Panc1 (cell line): Measurements from ENCODE around the gene FCAMR. TPM values are rescaled to one million over a fixed set of nuclear protein-coding genes. Genes with fewer than 3 reads are reported as not detected.

Source experiments
- ATAC-seq: fragments of 200-7000 bp; cut with Tn5 transposase; 2 replicates; pipeline ENCODE4 v1.9.1; 2020; ENCODE audit warnings: mild to moderate bottlenecking, moderate library complexity
- BruUV-seq: library from RNA; stranded (reverse); fragments of 400-500 nt; replicated peaks from 2 replicates; lab custom pipeline; 2021; lab: Mats Ljungman, UMichigan
- CTCF ChIA-PET: fragments of 300-600 bp; sonication (Branson Sonifier 250); formaldehyde crosslinking; loops from one replicate; lab custom pipeline; 2022; ENCODE audit warnings: antibody characterized with exemption; lab: Charles Lee
- POLR2A ChIA-PET: fragments of 300-600 bp; sonication (Branson Sonifier 250); formaldehyde crosslinking; loops from one replicate; lab custom pipeline; 2022; ENCODE audit warnings: antibody characterized with exemption; lab: Charles Lee
- DNase-seq: peaks from one replicate; pipeline ENCODE4 v3.0.0-alpha.2; 2010; ENCODE audit warnings: low read depth, low spot score
- H3K27ac ChIP-seq: 2 replicates; pipeline ENCODE4 v1.5.1; 2011; ENCODE audit warnings: mild to moderate bottlenecking, low read length, inconsistent platforms
- H3K27me3 ChIP-seq: fragments of 200-500 bp; sonication (Bioruptor generic); 2 replicates; pipeline ENCODE4 v1.6.0; 2014; ENCODE audit warnings: low read length, inconsistent platforms; ENCODE audit not compliant: control insufficient read depth, insufficient read depth
- H3K36me3 ChIP-seq: fragments of 200-500 bp; sonication (Bioruptor generic); 2 replicates; pipeline ENCODE4 v1.5.1; 2014; ENCODE audit warnings: inconsistent platforms, mild to moderate bottlenecking, low read length, moderate library complexity; ENCODE audit not compliant: control insufficient read depth, insufficient read depth
- H3K4me1 ChIP-seq: 2 replicates; pipeline ENCODE4 v1.5.1; 2011; ENCODE audit warnings: inconsistent platforms, mild to moderate bottlenecking, low read length, moderate library complexity; ENCODE audit not compliant: control insufficient read depth, insufficient read depth
- H3K4me3 ChIP-seq, 2 experiments: 2 replicates each; pipeline ENCODE4 v1.5.1; 2011 to 2012; ENCODE audit warnings: low read depth in 2 of 2, low read length in 2 of 2, mild to moderate bottlenecking in 2 of 2, inconsistent platforms in 1 of 2, moderate library complexity in 1 of 2
- H3K9me3 ChIP-seq: fragments of 200-500 bp; sonication (Bioruptor generic); 2 replicates; pipeline ENCODE4 v1.5.1; 2014; ENCODE audit warnings: low read depth, mild to moderate bottlenecking, inconsistent platforms, low read length, moderate library complexity; ENCODE audit not compliant: control insufficient read depth, insufficient read depth
- CTCF ChIP-seq: fragments of 450-650 bp; IDR thresholded peaks from 2 replicates; pipeline ENCODE4 v1.5.1; 2017; ENCODE audit warnings: mild to moderate bottlenecking
- POLR2AphosphoS5 ChIP-seq: IDR thresholded peaks from 2 replicates; pipeline ENCODE4 v1.6.1; 2012; ENCODE audit warnings: mild to moderate bottlenecking, low read depth, low read length, moderate library complexity
- SIN3A ChIP-seq: IDR thresholded peaks from 2 replicates; pipeline ENCODE4 v1.6.1; 2012; ENCODE audit warnings: low read depth, mild to moderate bottlenecking, low read length, moderate library complexity, borderline replicate concordance; ENCODE audit not compliant: insufficient read depth
- TCF7L2 ChIP-seq: IDR thresholded peaks from 2 replicates; pipeline ENCODE4 v1.6.1; 2011; ENCODE audit warnings: mild to moderate bottlenecking, low read depth, low read length, inconsistent platforms
- in situ Hi-C: cut with HindIII; loops from 2 replicates; pipeline ENCODE4 v1.10.0; 2016; ENCODE audit warnings: low sequenced_read_pairs, low pct_unique_long_range_greater_than_20kb
- intact Hi-C: fragments of 100-400 bp; cut with micrococcal nuclease; formaldehyde crosslinking; loops from one replicate; pipeline ENCODE4 v1.10.0; 2022; ENCODE audit not compliant: unreplicated experiment
- total RNA-seq: library from RNA; stranded (reverse); gene quantifications from one replicate; pipeline ENCODE4 v1.2.1, GENCODE V29; 2021; ENCODE audit not compliant: unreplicated experiment
- TF ChIP-seq, protein P1 (sequence below), 2 experiments: IDR thresholded peaks; 2 replicates each; pipeline ENCODE4 v1.6.1; 2011 to 2012; ENCODE audit warnings: low read depth in 2 of 2, control low read depth in 1 of 2, low read length in 1 of 2, mild to moderate bottlenecking in 1 of 2, moderate library complexity in 1 of 2; ENCODE audit not compliant: insufficient read depth in 1 of 2

Gene FCAMR
- total RNA-seq, 1 experiment from 2014 or later = not detected

DNA sequence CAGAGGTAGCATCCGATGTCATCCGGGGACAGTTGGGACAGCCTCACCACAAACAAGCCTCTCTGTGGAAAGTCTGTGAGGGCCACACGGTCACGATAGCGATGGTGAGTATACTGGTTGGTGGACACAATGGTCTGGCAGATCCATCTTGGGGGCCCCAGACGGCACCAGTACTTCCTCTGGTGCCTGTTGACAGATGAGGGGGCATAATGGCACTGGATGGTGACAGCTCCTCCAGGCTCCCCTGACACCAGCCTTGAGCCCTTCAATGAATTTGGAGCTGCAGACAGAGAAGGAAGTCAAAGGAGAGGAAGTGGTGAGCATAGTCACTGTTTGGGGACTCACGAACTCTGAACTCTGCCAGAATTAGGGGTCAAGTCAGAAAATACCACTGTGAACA lies 8.0 kb downstream of the FCAMR start:
- BruUV-seq = no TSS peak
- Histone ChIP-seq H3K4me1 (no peaks in the 10 kb centered on the region), H3K36me3 (no peaks in the 10 kb centered on the region), H3K27me3 (no peaks in the 10 kb centered on the region), H3K4me3 (no peak overlapping the region), H3K9me3 (no peaks in the 10 kb centered on the region), H3K27ac (no peak overlapping the region)
- DNase-seq = no peak
- ATAC-seq = no peak
- in situ Hi-C loops (no loop called here), intact Hi-C loops (no loop called here)
- TF ChIP-seq TCF7L2 = no peak
- TF ChIP-seq SIN3A = no peak
- no peak for TF ChIP-seq POLR2AphosphoS5
- TF ChIP-seq, protein P1, sequence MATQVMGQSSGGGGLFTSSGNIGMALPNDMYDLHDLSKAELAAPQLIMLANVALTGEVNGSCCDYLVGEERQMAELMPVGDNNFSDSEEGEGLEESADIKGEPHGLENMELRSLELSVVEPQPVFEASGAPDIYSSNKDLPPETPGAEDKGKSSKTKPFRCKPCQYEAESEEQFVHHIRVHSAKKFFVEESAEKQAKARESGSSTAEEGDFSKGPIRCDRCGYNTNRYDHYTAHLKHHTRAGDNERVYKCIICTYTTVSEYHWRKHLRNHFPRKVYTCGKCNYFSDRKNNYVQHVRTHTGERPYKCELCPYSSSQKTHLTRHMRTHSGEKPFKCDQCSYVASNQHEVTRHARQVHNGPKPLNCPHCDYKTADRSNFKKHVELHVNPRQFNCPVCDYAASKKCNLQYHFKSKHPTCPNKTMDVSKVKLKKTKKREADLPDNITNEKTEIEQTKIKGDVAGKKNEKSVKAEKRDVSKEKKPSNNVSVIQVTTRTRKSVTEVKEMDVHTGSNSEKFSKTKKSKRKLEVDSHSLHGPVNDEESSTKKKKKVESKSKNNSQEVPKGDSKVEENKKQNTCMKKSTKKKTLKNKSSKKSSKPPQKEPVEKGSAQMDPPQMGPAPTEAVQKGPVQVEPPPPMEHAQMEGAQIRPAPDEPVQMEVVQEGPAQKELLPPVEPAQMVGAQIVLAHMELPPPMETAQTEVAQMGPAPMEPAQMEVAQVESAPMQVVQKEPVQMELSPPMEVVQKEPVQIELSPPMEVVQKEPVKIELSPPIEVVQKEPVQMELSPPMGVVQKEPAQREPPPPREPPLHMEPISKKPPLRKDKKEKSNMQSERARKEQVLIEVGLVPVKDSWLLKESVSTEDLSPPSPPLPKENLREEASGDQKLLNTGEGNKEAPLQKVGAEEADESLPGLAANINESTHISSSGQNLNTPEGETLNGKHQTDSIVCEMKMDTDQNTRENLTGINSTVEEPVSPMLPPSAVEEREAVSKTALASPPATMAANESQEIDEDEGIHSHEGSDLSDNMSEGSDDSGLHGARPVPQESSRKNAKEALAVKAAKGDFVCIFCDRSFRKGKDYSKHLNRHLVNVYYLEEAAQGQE (IDR thresholded peaks at IDR 0.05; ENCODE audit: insufficient read depth in 1 of 2, low read depth in 2 of 2, low read length in 1 of 2) = no peak
- TF ChIP-seq CTCF = no peak
- POLR2A ChIA-PET = no interaction called here
- CTCF ChIA-PET = no interaction called here

GRCh38 chr1:206961668-206962067 lies 8.6 kb downstream of the FCAMR start:
- POLR2A ChIA-PET = no interaction called here
- in situ Hi-C loops (no loop called here), intact Hi-C loops (no loop called here)
- Histone ChIP-seq H3K27ac (no peak overlapping the region), H3K9me3 (no peaks in the 10 kb centered on the region), H3K36me3 (no peaks in the 10 kb centered on the region), H3K27me3 (no peaks in the 10 kb centered on the region), H3K4me3 (no peak overlapping the region), H3K4me1 (no peaks in the 10 kb centered on the region)
- DNase-seq (no peak), ATAC-seq (no peak)
- no peak for TF ChIP-seq CTCF
- no peak for TF ChIP-seq POLR2AphosphoS5
- TF ChIP-seq, protein P1 (IDR thresholded peaks at IDR 0.05; ENCODE audit: insufficient read depth in 1 of 2, low read depth in 2 of 2, low read length in 1 of 2) = no peak
- no peak for TF ChIP-seq SIN3A
- no peak for TF ChIP-seq TCF7L2
- no TSS peak for BruUV-seq
- CTCF ChIA-PET = no interaction called here
